Measurements from ENCODE around the gene RAB9B.

DNA sequence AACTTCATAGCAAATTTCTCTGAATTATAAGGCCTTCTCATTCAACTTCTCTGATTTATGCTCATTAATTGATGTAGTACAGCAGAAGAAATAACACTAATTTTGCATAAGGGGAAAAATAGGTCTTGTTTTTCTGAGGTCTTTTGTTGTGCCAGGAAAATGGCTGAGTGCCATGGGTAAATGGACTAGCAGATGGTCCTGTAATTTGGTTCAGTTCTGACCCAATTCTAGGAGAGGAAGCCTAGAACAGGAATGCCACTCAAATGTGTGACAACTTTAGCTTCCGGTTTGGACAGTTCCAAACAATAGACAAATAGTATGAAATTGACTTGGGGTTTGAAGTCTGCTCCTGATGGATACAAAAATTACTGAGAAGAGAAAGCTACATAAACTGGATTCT is 6.2 kb downstream of the RAB9B start:
- no peak for TF ChIP-seq POLR2A (IDR thresholded peaks at IDR 0.05; ENCODE audit: low read length)
- TF ChIP-seq GATA1 (IDR thresholded peaks at IDR 0.05; ENCODE audit: low read depth, low read length) = no peak
